ENCODE data around the gene KCTD5.

KCTD5 gene

GRCh38 chr16:2748757-2749455 is 66.6 kb downstream of the KCTD5 start:
- TF ChIP-seq PAX5 (IDR thresholded peaks at IDR 0.05; ENCODE audit: insufficient read depth, low read length, severe bottlenecking) (no peak), SPI1 (IDR thresholded peaks at IDR 0.05; ENCODE audit: low read depth, low read length) (no peak), TAF1 (IDR thresholded peaks at IDR 0.05; ENCODE audit: low read depth, low read length) (no peak), POLR2AphosphoS5 (IDR thresholded peaks at IDR 0.05; ENCODE audit: low read depth, low read length) (no peak), POLR2A (IDR thresholded peaks at IDR 0.05; ENCODE audit: low read depth, low read length) (no peak), POU2F2 (IDR thresholded peaks at IDR 0.05; ENCODE audit: low read depth, low read length) (no peak)
- DNase-seq (ENCODE audit: insufficient read length, low spot score): no peak
- FAIRE-seq: no peak

- TF ChIP-seq SPI1 (IDR thresholded peaks at IDR 0.05; ENCODE audit: low read depth, low read length): no peak
- no peak for TF ChIP-seq POLR2A (IDR thresholded peaks at IDR 0.05; ENCODE audit: low read depth, low read length)
- TF ChIP-seq POLR2AphosphoS5 (IDR thresholded peaks at IDR 0.05; ENCODE audit: low read depth, low read length): no peak
- no peak for TF ChIP-seq TAF1 (IDR thresholded peaks at IDR 0.05; ENCODE audit: low read depth, low read length)
- no peak for TF ChIP-seq PAX5 (IDR thresholded peaks at IDR 0.05; ENCODE audit: insufficient read depth, low read length, severe bottlenecking)
- TF ChIP-seq POU2F2 (IDR thresholded peaks at IDR 0.05; ENCODE audit: low read depth, low read length): no peak
- FAIRE-seq (no peak), DNase-seq (ENCODE audit: insufficient read length, low spot score) (no peak)
Observed at GRCh38 chr16:2749476-2749875, 67.2 kb downstream of the KCTD5 start.

DNA sequence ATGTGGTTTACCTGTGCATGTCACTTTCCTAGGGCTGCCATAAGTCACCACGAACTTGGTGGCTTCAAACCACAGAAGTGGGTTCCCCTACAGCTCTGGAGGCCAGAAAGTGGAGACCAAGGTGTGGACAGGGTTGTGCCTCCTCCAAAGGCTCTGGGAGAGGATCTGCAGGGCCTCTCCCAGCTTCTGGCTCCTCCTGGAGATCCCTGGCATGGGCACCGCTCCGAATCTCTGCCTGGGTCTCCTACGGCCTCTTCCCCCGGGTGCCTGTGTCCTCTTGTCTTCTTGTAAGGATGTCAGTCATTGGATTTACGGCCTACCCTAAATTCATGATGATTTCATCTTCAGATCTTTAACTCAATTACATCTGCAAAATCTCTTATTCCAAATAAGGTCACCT is 67.6 kb downstream of the KCTD5 start:
- DNase-seq (ENCODE audit: insufficient read length, low spot score): no peak
- TF ChIP-seq SPI1 (IDR thresholded peaks at IDR 0.05; ENCODE audit: low read depth, low read length) (no peak), POLR2AphosphoS5 (IDR thresholded peaks at IDR 0.05; ENCODE audit: low read depth, low read length) (no peak), POLR2A (IDR thresholded peaks at IDR 0.05; ENCODE audit: low read depth, low read length) (no peak), POU2F2 (IDR thresholded peaks at IDR 0.05; ENCODE audit: low read depth, low read length) (no peak), PAX5 (IDR thresholded peaks at IDR 0.05; ENCODE audit: insufficient read depth, low read length, severe bottlenecking) (no peak), TAF1 (IDR thresholded peaks at IDR 0.05; ENCODE audit: low read depth, low read length) (no peak)
- no peak for FAIRE-seq

DNA sequence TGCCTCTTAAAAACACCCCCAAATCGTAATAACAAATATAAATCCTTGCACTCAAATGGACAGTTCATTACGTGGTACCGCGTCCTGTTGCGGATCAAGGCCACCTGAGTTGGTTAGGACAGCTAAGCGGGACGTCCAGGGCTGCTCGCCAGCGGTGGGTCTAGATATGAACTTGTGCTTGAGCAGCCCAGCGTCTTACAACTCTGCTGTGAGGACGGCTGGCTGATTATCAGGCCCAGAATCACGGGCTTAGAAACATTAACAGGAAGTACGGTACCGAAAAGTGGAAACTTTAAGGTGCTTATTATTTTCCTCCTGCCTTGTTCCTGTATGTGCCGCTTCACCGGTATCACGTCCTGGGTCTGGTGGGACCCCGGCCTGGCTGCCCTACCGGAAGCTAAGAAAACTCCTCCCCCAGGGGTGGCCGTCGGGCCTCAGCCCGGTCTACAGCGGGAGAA is 69.3 kb downstream of the KCTD5 start:
- DNase-seq (ENCODE audit: insufficient read length, low spot score): peak; percentile 84
- TF ChIP-seq PAX5 (IDR thresholded peaks at IDR 0.05; ENCODE audit: insufficient read depth, low read length, severe bottlenecking) (no peak), POLR2AphosphoS5 (IDR thresholded peaks at IDR 0.05; ENCODE audit: low read depth, low read length) (peak; percentile 75; the same call in 1 of the 2 replicates), SPI1 (IDR thresholded peaks at IDR 0.05; ENCODE audit: low read depth, low read length) (no peak)
- FAIRE-seq: peak; percentile 59

DNA sequence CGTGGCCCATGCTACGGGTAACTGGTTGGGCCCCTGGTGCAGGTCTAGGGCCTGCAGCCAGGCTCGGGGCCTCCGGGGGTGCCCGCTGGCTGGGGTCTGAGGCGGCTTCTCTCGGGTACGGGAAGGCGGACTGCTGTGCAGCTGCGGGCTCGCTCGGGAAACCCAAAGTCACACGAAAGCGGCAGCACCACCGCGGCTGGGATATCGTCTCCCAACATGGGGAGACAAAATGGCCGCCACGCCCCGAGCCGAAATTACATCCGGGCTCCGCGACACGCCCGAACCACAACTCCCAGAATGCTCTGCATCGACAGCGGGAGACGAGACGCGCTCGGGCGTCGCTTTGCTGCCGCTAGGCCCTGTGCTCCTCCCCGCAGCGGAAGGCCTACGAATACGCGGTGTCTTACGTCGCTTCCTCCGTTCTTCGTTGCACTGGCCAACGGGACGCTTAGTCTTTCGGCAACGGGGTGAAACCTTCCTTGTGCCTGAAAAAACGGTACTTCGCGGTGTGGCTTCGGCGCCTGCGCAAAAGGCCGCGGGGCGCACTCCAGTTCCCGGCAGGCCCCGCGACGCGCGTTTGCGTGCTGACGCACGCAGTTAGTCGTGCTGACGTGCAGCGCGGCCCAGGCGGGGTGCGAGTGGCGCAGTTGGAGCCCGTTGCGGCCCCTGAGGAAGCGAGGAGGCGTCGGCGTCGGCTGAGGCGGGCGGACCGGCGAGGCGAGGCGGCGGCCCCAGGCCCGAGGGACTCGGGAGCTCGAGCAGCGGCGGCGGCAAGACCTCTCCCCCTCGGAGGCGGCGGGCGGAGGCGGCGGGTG is 69.9 kb downstream of the KCTD5 start, which contains the start of gene SRRM2:
Gene SRRM2, plus strand, starts transcription at position 604 of the 815 bp plus-strand sequence. CDS start 3,727 bp downstream, outside the sequence.
- DNase-seq (ENCODE audit: insufficient read length, low spot score) (peak; percentile 97), FAIRE-seq (peak; percentile 96)
- TF ChIP-seq SPI1 (IDR thresholded peaks at IDR 0.05; ENCODE audit: low read depth, low read length): no peak
- no peak for TF ChIP-seq PAX5 (IDR thresholded peaks at IDR 0.05; ENCODE audit: insufficient read depth, low read length, severe bottlenecking)
- TF ChIP-seq POLR2A (IDR thresholded peaks at IDR 0.05; ENCODE audit: low read depth, low read length): peak; percentile 78
- TF ChIP-seq POLR2AphosphoS5 (IDR thresholded peaks at IDR 0.05; ENCODE audit: low read depth, low read length): peak; percentile 74
- TF ChIP-seq TAF1 (IDR thresholded peaks at IDR 0.05; ENCODE audit: low read depth, low read length): peak; percentile 64
- peak; percentile 69; the same call in 1 of the 2 replicates for TF ChIP-seq POU2F2 (IDR thresholded peaks at IDR 0.05; ENCODE audit: low read depth, low read length)

DNA sequence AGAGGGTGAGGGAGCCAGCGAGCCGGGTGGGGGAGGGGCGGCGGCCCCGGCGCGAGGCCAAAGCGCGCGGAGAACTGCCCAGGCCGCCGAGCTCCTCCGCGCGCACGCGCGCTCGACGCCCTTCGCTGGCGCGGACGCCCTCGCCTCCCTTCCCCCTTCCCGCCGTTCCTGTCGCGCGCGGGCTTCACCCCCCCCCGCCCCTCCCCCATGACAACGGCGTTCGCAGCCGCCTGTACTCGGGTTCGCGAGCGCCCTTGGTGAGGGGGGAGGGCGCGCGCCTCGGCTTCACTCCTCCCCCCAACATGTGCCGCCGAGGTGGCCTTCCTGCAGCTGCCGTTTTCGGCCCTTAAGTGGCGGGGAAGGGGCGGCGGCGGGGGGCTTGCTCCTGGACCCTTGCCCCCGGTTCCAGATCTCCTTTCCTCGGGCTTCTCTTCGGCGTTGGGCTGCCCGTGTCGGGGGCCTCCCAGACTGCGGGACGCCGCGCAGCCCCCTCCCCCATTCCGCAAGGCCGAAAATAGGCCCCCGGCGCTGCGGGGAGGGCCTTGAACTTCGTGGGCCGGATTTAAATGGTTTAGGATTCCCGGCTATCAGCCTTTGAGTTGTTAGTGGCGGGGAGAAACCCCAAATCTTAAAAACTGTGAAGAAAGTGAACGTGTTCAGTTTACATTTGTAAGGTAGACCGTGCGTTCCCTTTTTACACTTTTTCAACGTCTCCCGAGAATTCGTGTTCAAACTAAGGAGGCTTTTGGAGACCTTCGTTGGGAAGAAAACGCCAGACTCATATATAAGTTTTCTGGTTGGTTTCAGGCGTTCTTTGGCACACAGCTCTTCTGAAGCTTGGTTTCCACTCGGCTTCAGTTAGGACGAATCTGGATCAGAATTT is 70.8 kb downstream of the KCTD5 start:
- no peak for FAIRE-seq
- TF ChIP-seq TAF1 (IDR thresholded peaks at IDR 0.05; ENCODE audit: low read depth, low read length): no peak
- no peak for TF ChIP-seq POLR2AphosphoS5 (IDR thresholded peaks at IDR 0.05; ENCODE audit: low read depth, low read length)
- TF ChIP-seq POLR2A (IDR thresholded peaks at IDR 0.05; ENCODE audit: low read depth, low read length): peak; percentile 9; the same call in 1 of the 2 replicates
- DNase-seq (ENCODE audit: insufficient read length, low spot score): peak; percentile 78

GRCh38 chr16:2753733-2754020 is 71.4 kb downstream of the KCTD5 start:
- TF ChIP-seq POLR2AphosphoS5 (IDR thresholded peaks at IDR 0.05; ENCODE audit: low read depth, low read length) (no peak), TAF1 (IDR thresholded peaks at IDR 0.05; ENCODE audit: low read depth, low read length) (no peak), POLR2A (IDR thresholded peaks at IDR 0.05; ENCODE audit: low read depth, low read length) (peak; percentile 19; the same call in 1 of the 2 replicates), PAX5 (IDR thresholded peaks at IDR 0.05; ENCODE audit: insufficient read depth, low read length, severe bottlenecking) (no peak), POU2F2 (IDR thresholded peaks at IDR 0.05; ENCODE audit: low read depth, low read length) (no peak), SPI1 (IDR thresholded peaks at IDR 0.05; ENCODE audit: low read depth, low read length) (no peak)
- FAIRE-seq: no peak
- no peak for DNase-seq (ENCODE audit: insufficient read length, low spot score)

- no peak for DNase-seq (ENCODE audit: insufficient read length, low spot score)
- no peak for TF ChIP-seq SPI1 (IDR thresholded peaks at IDR 0.05; ENCODE audit: low read depth, low read length)
- no peak for TF ChIP-seq PAX5 (IDR thresholded peaks at IDR 0.05; ENCODE audit: insufficient read depth, low read length, severe bottlenecking)
- no peak for TF ChIP-seq POLR2A (IDR thresholded peaks at IDR 0.05; ENCODE audit: low read depth, low read length)
- TF ChIP-seq POLR2AphosphoS5 (IDR thresholded peaks at IDR 0.05; ENCODE audit: low read depth, low read length): no peak
- no peak for TF ChIP-seq POU2F2 (IDR thresholded peaks at IDR 0.05; ENCODE audit: low read depth, low read length)
- TF ChIP-seq TAF1 (IDR thresholded peaks at IDR 0.05; ENCODE audit: low read depth, low read length): no peak
- no peak for FAIRE-seq
Observed at GRCh38 chr16:2755158-2755557, 72.8 kb downstream of the KCTD5 start.
